HepG2 (cell line): Measurements from ENCODE around the gene KCNK7. TPM values are rescaled to one million over a fixed set of nuclear protein-coding genes. Genes with fewer than 3 reads are reported as not detected.

Source experiments
- ATAC-seq: fragments of 200-7000 bp; cut with Tn5 transposase; 3 replicates; pipeline ENCODE4 v1.9.1; 2020; ENCODE audit warnings: mild to moderate bottlenecking, moderate library complexity
- BruUV-seq: library from RNA; stranded (reverse); fragments of 400-500 nt; replicated peaks from 2 replicates; lab custom pipeline; 2021; lab: Mats Ljungman, UMichigan
- CTCF ChIA-PET: fragments of 300-600 bp; formaldehyde crosslinking; extraction: SDS; loops from one replicate; lab custom pipeline; 2021; ENCODE audit warnings: low total read pairs, inconsistent platforms, low intra/inter-chr PET ratio; lab: Yijun Ruan, JAX
- POLR2A ChIA-PET: fragments of 350-600 bp; sonication (Branson Sonifier 250); formaldehyde crosslinking; loops from one replicate; lab custom pipeline; 2020; ENCODE audit warnings: antibody characterized with exemption, inconsistent platforms; lab: Yijun Ruan, JAX
- DNase-seq: peaks from one replicate; pipeline ENCODE4 v3.0.0-alpha.2; 2015; ENCODE audit warnings: low spot score
- FAIRE-seq: peaks from 3 replicates; lab custom pipeline; 2011; peaks lifted over from hg19 to GRCh38; lab: Jason Lieb, UNC
- H2AFZ ChIP-seq: one replicate; pipeline ENCODE4 v1.6.1; 2011; ENCODE audit warnings: low read length, inconsistent platforms
- H3K27ac ChIP-seq: fragments of 300-600 bp; 3 replicates; pipeline ENCODE4 v1.8.0; 2011; ENCODE audit warnings: mixed run types, mild to moderate bottlenecking, mixed read lengths, low read length, inconsistent platforms; ENCODE audit not compliant: insufficient read depth; ENCODE audit errors: extremely low read length
- H3K27me3 ChIP-seq, 2 experiments: fragments of 200-600 bp in 1 of 2; 2 replicates in 1 of 2; 3 replicates in 1 of 2; pipeline versions ENCODE4 v1.6.0 to v1.8.0; 2011; ENCODE audit warnings: low read length in 2 of 2, mild to moderate bottlenecking in 2 of 2, moderate library complexity in 2 of 2, inconsistent platforms in 1 of 2; ENCODE audit not compliant: insufficient read depth in 2 of 2, control insufficient read depth in 1 of 2
- H3K36me3 ChIP-seq, 2 experiments: fragments of 200-600 bp in 1 of 2; replicated peaks in 1 of 2; 2 replicates in 1 of 2; 3 replicates in 1 of 2; pipeline versions ENCODE4 v1.5.1 to v1.8.0; 2011; ENCODE audit warnings: low read length in 2 of 2, inconsistent platforms in 1 of 2; ENCODE audit not compliant: insufficient read depth in 2 of 2, control insufficient read depth in 1 of 2
- H3K4me1 ChIP-seq: 2 replicates; pipeline ENCODE4 v1.5.1; 2012; ENCODE audit warnings: low read length, inconsistent platforms; ENCODE audit not compliant: insufficient read depth
- H3K4me2 ChIP-seq: 2 replicates; pipeline ENCODE4 v1.6.0; 2011; ENCODE audit warnings: low read depth, low read length, inconsistent platforms
- H3K4me3 ChIP-seq, 3 experiments: fragments of 200-600 bp in 1 of 3; sonication (generic), shearing (Covaris generic) in 1 of 3; replicated peaks in 1 of 3; 2 replicates each; pipeline ENCODE4 v1.5.1; 2011 to 2016; ENCODE audit warnings: low read length in 3 of 3, inconsistent platforms in 2 of 3, low read depth in 2 of 3, mild to moderate bottlenecking in 2 of 3, control low read depth in 1 of 3, mixed read lengths in 1 of 3; ENCODE audit not compliant: insufficient read depth in 1 of 3
- H3K79me2 ChIP-seq: one replicate; pipeline ENCODE4 v1.6.1; 2011; ENCODE audit warnings: low read length, inconsistent platforms; ENCODE audit not compliant: insufficient read depth
- H3K9ac ChIP-seq: 2 replicates; pipeline ENCODE4 v1.6.0; 2011; ENCODE audit warnings: mild to moderate bottlenecking, low read depth, low read length, inconsistent platforms; ENCODE audit not compliant: insufficient read depth
- H3K9me3 ChIP-seq: 2 replicates; pipeline ENCODE4 v1.5.1; 2012; ENCODE audit warnings: mild to moderate bottlenecking, low read length
- H4K20me1 ChIP-seq: 2 replicates; pipeline ENCODE4 v1.6.0; 2011; ENCODE audit warnings: inconsistent platforms, mild to moderate bottlenecking, low read length, moderate library complexity; ENCODE audit not compliant: insufficient read depth
- AGO2 ChIP-seq: fragments of 200-400 bp; formaldehyde crosslinking; optimal IDR thresholded peaks from 2 replicates; pipeline ENCODE3; 2017; ENCODE audit warnings: mild to moderate bottlenecking, low read depth, low read length, moderate library complexity
- HDAC1 ChIP-seq: sonication (generic); formaldehyde crosslinking; IDR thresholded peaks from 2 replicates; pipeline ENCODE4 v1.5.1; 2020; ENCODE audit warnings: mild to moderate bottlenecking, missing genetic modification reagents
- POLR2A ChIP-seq, 2 experiments: IDR thresholded peaks; 2 replicates each; pipeline ENCODE4 v1.6.1; 2011; ENCODE audit warnings: low read depth in 2 of 2, low read length in 2 of 2, mild to moderate bottlenecking in 1 of 2, moderate library complexity in 1 of 2; ENCODE audit not compliant: insufficient read depth in 1 of 2
- POLR2G ChIP-seq: fragments of 200-400 bp; formaldehyde crosslinking; IDR thresholded peaks from 2 replicates; pipeline ENCODE4 v1.6.1; 2018; ENCODE audit warnings: mild to moderate bottlenecking, low read depth, low read length, moderate library complexity
- RBFOX2 ChIP-seq: fragments of 200-400 bp; formaldehyde crosslinking; IDR thresholded peaks from 2 replicates; pipeline ENCODE4 v1.6.1; 2017; ENCODE audit warnings: low read depth, mild to moderate bottlenecking, low read length
- RBM22 ChIP-seq: fragments of 200-400 bp; formaldehyde crosslinking; optimal IDR thresholded peaks from 2 replicates; pipeline ENCODE3; 2017; ENCODE audit warnings: mild to moderate bottlenecking, low read length, moderate library complexity
- RFXAP ChIP-seq: sonication (generic); formaldehyde crosslinking; IDR thresholded peaks from 2 replicates; pipeline ENCODE4 v1.4.0; 2020; ENCODE audit warnings: missing genetic modification reagents, borderline replicate concordance
- TCF7 ChIP-seq: sonication (generic); IDR thresholded peaks from 2 replicates; pipeline ENCODE4 v1.6.1; 2016; ENCODE audit warnings: antibody characterized with exemption, low read depth
- ZMYM4 ChIP-seq: sonication (generic); formaldehyde crosslinking; IDR thresholded peaks from 2 replicates; pipeline ENCODE4 v1.8.1; 2023; ENCODE audit warnings: mild to moderate bottlenecking, missing genetic modification reagents
- ZNF138 ChIP-seq: sonication (generic); formaldehyde crosslinking; IDR thresholded peaks from 2 replicates; pipeline ENCODE4 v1.5.0; 2020; ENCODE audit warnings: mild to moderate bottlenecking, low read depth, missing genetic modification reagents
- ZNF143 ChIP-seq: sonication (generic); formaldehyde crosslinking; IDR thresholded peaks from 2 replicates; pipeline ENCODE4 v1.4.0; 2020; ENCODE audit warnings: missing genetic modification reagents
- ZNF160 ChIP-seq: sonication (generic); formaldehyde crosslinking; IDR thresholded peaks from 2 replicates; pipeline ENCODE4 v1.8.0; 2022; ENCODE audit warnings: mild to moderate bottlenecking, inconsistent platforms, missing genetic modification reagents
- ZNF20 ChIP-seq: sonication (generic); formaldehyde crosslinking; IDR thresholded peaks from 2 replicates; pipeline ENCODE4 v1.4.0; 2020; ENCODE audit warnings: mild to moderate bottlenecking, moderate library complexity, missing genetic modification reagents
- ZNF44 ChIP-seq: sonication (generic); formaldehyde crosslinking; IDR thresholded peaks from 2 replicates; pipeline ENCODE4 v1.5.1; 2020; ENCODE audit warnings: mild to moderate bottlenecking, missing genetic modification reagents
- ZNF607 ChIP-seq: sonication (generic); formaldehyde crosslinking; IDR thresholded peaks from 2 replicates; pipeline ENCODE4 v1.5.1; 2020; ENCODE audit warnings: missing genetic modification reagents, mild to moderate bottlenecking, borderline replicate concordance
- ZNF629 ChIP-seq: sonication (generic); formaldehyde crosslinking; conservative IDR thresholded peaks from 2 replicates; pipeline ENCODE4 v1.5.0; 2020; ENCODE audit warnings: missing genetic modification reagents
- ZNF75D ChIP-seq: sonication (generic); formaldehyde crosslinking; IDR thresholded peaks from 2 replicates; pipeline ENCODE4 v1.8.1; 2023; ENCODE audit warnings: missing genetic modification reagents, mild to moderate bottlenecking, borderline replicate concordance
- ZSCAN12 ChIP-seq: sonication (generic); formaldehyde crosslinking; IDR thresholded peaks from 2 replicates; pipeline ENCODE4 v1.9.0; 2021; ENCODE audit warnings: mild to moderate bottlenecking, missing genetic modification reagents
- ZSCAN30 ChIP-seq: sonication (generic); formaldehyde crosslinking; IDR thresholded peaks from 2 replicates; pipeline ENCODE4 v1.5.0; 2020; ENCODE audit warnings: mild to moderate bottlenecking, missing genetic modification reagents
- WGBS: methylation state at CpG from one replicate; pipeline ENCODE4 v1.1.6; 2017; ENCODE audit warnings: low lambda C conversion rate; 5-methylcytosine and 5-hydroxymethylcytosine counted together
- in situ Hi-C: cut with HindIII; loops from 2 replicates; pipeline ENCODE4 v1.10.0; 2017; ENCODE audit warnings: low pct_unique_long_range_greater_than_20kb; ENCODE audit not compliant: extremely low pct_ligation_motif_present
- intact Hi-C: fragments of 100-400 bp; cut with micrococcal nuclease; formaldehyde crosslinking; loops from one replicate; pipeline ENCODE4 v1.10.0; 2022; ENCODE audit not compliant: unreplicated experiment
- polyA plus RNA-seq, 8 experiments: library from polyadenylated mRNA; depleted of rRNA in 3 of 8; stranded (reverse) in 7 of 8; unstranded in 1 of 8; fragments of >200 nt; fragmentation: Illumina TruSeq in 4 of 8; extraction: Trizol in 4 of 8; gene quantifications; 2 replicates each; pipeline versions ENCODE4 v1.2.1 to v1.2.3, GENCODE V29; 2011 to 2016; ENCODE audit warnings: low read depth in 4 of 8, missing spikeins in 1 of 8, mixed read lengths in 1 of 8; ENCODE audit not compliant: insufficient read depth in 1 of 8
- total RNA-seq, 5 experiments: library from RNA; depleted of rRNA; stranded (reverse); fragments of >200 nt; fragmentation: Illumina TruSeq; extraction: Trizol; gene quantifications; 2 replicates each; pipeline ENCODE4 v1.2.3, GENCODE V29; 2016; ENCODE audit warnings: low read depth in 1 of 5

Gene KCNK7
- total and polyA plus RNA-seq, 2 of the 13 experiments (the other 11 are each of a cell fraction or from before 2014, with no cell fraction given), result 0.11 TPM; not detected in 1

DNA sequence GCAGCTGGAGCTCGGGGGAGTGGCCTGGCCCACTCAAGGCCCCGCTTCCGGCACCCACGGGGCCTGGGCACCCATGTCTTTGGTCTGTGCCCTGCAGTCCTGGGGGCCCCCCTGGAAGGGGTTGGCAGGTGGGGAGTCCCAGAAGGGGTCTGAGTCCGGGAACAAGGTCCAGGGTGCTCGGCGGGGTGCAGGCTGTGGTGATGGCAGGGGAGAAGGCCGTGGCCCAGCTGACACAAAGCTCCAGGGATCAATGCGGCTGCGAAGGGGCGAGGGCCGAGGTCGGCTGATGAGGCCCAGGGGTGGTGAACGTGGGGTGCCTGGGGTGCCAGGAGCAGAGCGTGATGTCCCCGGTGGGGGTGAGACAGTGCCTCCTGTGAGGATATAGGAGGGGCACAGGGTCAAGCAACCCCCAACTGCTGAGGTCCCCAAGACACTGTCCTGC is 2.7 kb upstream of the KCNK7 start:
- BruUV-seq, result no TSS peak
- ATAC-seq (no peak), DNase-seq (no peak), FAIRE-seq (no peak)
- Histone ChIP-seq H3K4me3 (no peak overlapping the region), H2AFZ (no peak overlapping the region), H4K20me1 (0 out of 2 replicates have a peak, but pooled peaks cover 3% of the 10 kb centered on the region), H3K4me2 (no peak overlapping the region), H3K9ac (no peak overlapping the region), H3K9me3 (no peaks in the 10 kb centered on the region), H3K27ac (no peak overlapping the region), H3K4me1 (no peaks in the 10 kb centered on the region), H3K79me2 (no peaks in the 10 kb centered on the region), H3K36me3 (peaks cover 14 to 21% of the 10 kb centered on the region in 2 experiments; a peak in 4 of 5 replicates), H3K27me3 (no peaks in the 10 kb centered on the region)
- no peak for TF ChIP-seq RFXAP
- peak; percentile 92 for TF ChIP-seq AGO2
- TF ChIP-seq RBFOX2, result peak; percentile 68
- intact Hi-C loops, result no loop called here
- in situ Hi-C loops, result no loop called here
- ChIA-PET POLR2A (interaction anchor here (0.7 to 1.2 kb wide), 4 partner anchors 12 to 65 kb away, joined by 3 read pairs; partner anchors contain the start of genes MAP3K11 and RELA), CTCF (no interaction called here)
- WGBS, result 98% methylated on average over 12 of the region's 16 CpGs

GRCh38 chr11:65596520-65596919 is 920 bp upstream of the KCNK7 start:
- Histone ChIP-seq H3K79me2 (no peaks in the 10 kb centered on the region), H3K4me3 (no peak overlapping the region), H3K36me3 (peaks cover 14 to 18% of the 10 kb centered on the region in 2 experiments; a peak in 4 of 5 replicates), H3K27me3 (no peaks in the 10 kb centered on the region), H3K9ac (no peak overlapping the region), H3K4me1 (no peaks in the 10 kb centered on the region), H4K20me1 (0 out of 2 replicates have a peak, but pooled peaks cover 3% of the 10 kb centered on the region), H3K9me3 (no peaks in the 10 kb centered on the region), H2AFZ (no peak overlapping the region), H3K4me2 (no peak overlapping the region), H3K27ac (no peak overlapping the region)
- intact Hi-C loops, result no loop called here
- CTCF ChIA-PET, result no interaction called here
- WGBS, result 100% methylated on average over 5 of the region's 6 CpGs
- no TSS peak for BruUV-seq
- ATAC-seq (no peak), FAIRE-seq (no peak), DNase-seq (no peak)
- POLR2A ChIA-PET, result interaction anchor here (0.8 to 1.6 kb wide), 2 partner anchors 9 to 10 kb away, joined by 3 read pairs; no protein-coding TSS in a partner anchor
- in situ Hi-C loops, result no loop called here
- no peak for TF ChIP-seq ZSCAN12 (CRISPR knock-in tag)
- TF ChIP-seq POLR2A (IDR thresholded peaks at IDR 0.05; ENCODE audit: insufficient read depth in 1 of 2, low read depth in 2 of 2, low read length in 2 of 2), result peak in 1 of 2 experiments; percentile 21; a peak in 1 of 4 replicates
- no peak for TF ChIP-seq TCF7
- TF ChIP-seq ZMYM4 (CRISPR knock-in tag), result no peak
- no peak for TF ChIP-seq ZNF143
- TF ChIP-seq ZNF138 (CRISPR knock-in tag), result no peak
- peak; percentile 88 for TF ChIP-seq AGO2
- no peak for TF ChIP-seq ZNF629 (CRISPR knock-in tag)
- peak; percentile 11 for TF ChIP-seq RBM22
- no peak for TF ChIP-seq ZNF20
- peak; percentile 53; the same call in 1 of the 2 replicates for TF ChIP-seq POLR2G
- TF ChIP-seq ZSCAN30 (CRISPR knock-in tag), result no peak
- no peak for TF ChIP-seq ZNF75D (CRISPR knock-in tag)
- TF ChIP-seq ZNF44 (CRISPR knock-in tag), result no peak
- TF ChIP-seq HDAC1 (CRISPR knock-in tag), result no peak
- no peak for TF ChIP-seq ZNF607 (CRISPR knock-in tag)
- TF ChIP-seq ZNF160 (CRISPR knock-in tag), result no peak
